Stimulated activated CD4-positive, alpha-beta T cell treated with anti-CD3 and anti-CD28 coated beads, TNF-alpha, amount 100 ng/mL, for 4 hours (primary cell): ENCODE data around the gene PRSS27.
"Not testable (repeated sequence)": the region's sequence is repeated elsewhere in the genome, so short reads cannot be mapped to it uniquely, and the experiment has no call there.

ENCODE experiments used
- DNase-seq, 3 experiments: peaks; one replicate each; pipeline ENCODE4 v3.0.0-alpha.2; 2020; ENCODE audit warnings: low read depth in 3 of 3

PRSS27 gene

DNA sequence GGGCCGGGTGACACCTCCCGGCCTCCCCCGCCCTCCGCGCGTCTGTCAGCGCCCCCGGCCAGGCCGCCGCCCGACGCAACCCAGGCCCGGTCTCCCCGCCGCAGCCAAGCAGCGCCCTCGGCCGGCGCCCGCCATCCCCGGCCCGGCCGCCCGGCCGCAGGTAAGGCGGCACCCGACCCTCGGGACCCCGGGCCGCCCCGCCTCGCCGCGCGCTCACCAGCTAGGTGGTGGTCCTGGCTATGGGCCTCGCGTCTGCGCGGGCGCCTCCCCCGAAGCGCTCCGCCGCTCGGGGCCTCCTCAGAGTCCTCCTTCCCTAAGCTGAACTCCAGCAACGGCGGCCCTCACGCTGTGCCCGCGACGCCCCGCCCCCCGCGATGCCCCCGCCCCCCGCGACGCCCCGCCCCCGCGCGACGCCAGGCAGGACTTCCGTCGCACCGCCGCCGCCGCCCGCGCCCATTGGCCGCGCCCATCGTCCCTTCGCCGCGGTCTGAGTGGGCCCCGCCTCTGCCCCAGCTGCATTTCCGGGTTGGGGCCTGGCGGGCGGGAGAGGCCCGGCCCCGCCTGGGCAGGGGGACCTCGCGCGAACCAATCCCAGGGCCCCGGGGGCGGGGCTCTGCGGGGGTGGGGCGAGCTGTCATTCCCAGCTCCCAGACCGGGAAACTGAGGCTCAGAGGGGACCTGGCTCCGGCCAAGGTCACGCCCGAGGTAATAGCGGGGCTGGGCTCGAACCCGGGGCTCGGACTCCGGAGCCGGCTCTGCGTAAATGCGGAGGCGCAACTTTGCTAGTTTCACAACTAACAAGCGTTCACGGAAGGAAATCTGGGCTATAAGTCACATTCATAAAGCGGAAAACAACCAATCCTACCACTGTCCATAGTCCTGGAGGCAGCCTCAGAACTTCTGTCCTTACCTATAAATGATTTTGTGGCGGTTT, 46.7 kb downstream of the PRSS27 start:
- DNase-seq = peak; percentile 88 to 93 (median 91)

GRCh38 chr16:2671741-2672140, 48.3 kb downstream of the PRSS27 start:
- DNase-seq = no peak

DNA sequence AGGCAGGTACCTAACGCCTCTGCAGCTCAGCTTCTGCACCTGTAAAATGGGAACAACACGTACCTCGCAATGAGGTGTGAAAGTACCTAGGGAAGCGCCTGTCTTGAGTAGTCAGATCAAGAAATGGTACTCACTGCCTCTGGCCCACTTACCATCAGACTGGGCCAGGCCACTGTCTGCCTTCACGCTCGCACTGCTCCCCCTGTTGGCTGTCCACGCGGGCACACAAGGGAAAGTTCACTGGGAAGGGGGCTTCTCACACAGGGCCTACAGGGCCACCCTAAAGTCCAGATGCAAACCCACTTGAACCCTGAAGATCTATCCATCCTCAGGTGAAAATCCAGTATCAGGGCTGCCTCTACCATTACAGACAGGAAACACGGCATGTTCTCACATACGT, 48.8 kb downstream of the PRSS27 start:
- DNase-seq = not testable (repeated sequence)

DNA sequence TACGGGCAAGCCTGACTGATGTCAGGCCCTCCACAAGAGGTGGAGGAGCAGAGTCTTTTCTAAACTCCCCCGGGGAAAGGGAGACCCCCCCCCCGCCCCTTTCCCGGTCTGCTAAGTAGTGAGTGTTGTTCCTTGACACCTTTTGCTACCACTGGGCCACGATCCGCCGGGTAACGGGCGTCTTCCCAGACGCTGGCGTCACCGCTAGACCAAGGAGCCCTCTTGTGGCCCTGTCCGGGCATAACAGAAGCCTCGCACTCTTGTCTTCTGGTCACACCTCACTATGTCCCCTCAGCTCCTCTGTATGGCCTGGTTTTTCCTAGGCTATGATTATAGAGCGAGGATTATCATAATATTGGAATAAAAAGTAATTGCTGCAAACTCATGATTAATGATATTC, 50.0 kb downstream of the PRSS27 start:
- peak; percentile 27 to 41 (median 37) for DNase-seq

DNA sequence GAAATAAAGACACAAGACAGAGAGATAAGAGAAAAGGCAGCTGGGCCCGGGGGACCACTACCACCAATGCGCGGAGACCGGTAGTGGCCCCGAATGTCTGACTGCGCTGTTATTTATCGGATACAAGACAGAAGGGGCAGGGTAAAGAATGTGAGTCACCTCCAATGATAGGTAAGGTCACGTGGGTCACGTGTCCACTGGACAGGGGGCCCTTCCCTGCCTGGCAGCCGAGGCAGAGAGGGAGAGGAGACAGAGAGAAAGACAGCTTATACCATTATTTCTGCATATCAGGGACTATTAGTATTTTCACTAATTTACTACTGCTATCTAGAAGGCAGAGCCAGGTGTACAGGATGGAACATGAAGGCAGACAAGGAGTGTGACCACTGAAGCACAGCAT, 50.4 kb downstream of the PRSS27 start:
- DNase-seq = not testable (repeated sequence)

- not testable (repeated sequence) for DNase-seq
Measured at GRCh38 chr16:2666671-2667070, 53.4 kb downstream of the PRSS27 start.

GRCh38 chr16:2664574-2664982, 55.4 kb downstream of the PRSS27 start:
- no peak for DNase-seq

GRCh38 chr16:2663553-2664546, 56.2 kb downstream of the PRSS27 start:
- peak in 1 of 3 experiments; percentile 34 for DNase-seq
